Ishikawa (cell line): ENCODE data around the gene PTAFR.

Source experiments
- MAX ChIP-seq: IDR thresholded peaks from 2 replicates; pipeline ENCODE4 v1.6.1; 2012
- YY1 ChIP-seq: IDR thresholded peaks from 2 replicates; pipeline ENCODE4 v1.6.1; 2012; ENCODE audit warnings: low read depth

GRCh38 chr1:28143496-28144202 is 32.8 kb downstream of the PTAFR start:
- no peak for TF ChIP-seq MAX
- no peak for TF ChIP-seq YY1
